Measurements from ENCODE around the gene ANKUB1. TPM values are rescaled to one million over a fixed set of nuclear protein-coding genes. Genes with fewer than 3 reads are reported as not detected.

Gene ANKUB1
- total RNA-seq, 2 experiments from 2014 or later: not detected

- CTCF ChIA-PET: interaction anchor here (0.6 to 2.4 kb wide), 4 partner anchors 32 to 207 kb away, joined by 3 to 7 read pairs (median 4); no protein-coding TSS in a partner anchor
- Mint-ChIP-seq H3K9me3 (no peaks in the 10 kb centered on the region), H3K36me3 (no peaks in the 10 kb centered on the region), H3K4me1 (ENCODE audit: low read depth) (no peaks in the 10 kb centered on the region), H3K27me3 (peaks cover 9% of the 10 kb centered on the region), H3K4me3 (no peak overlapping the region), H3K27ac (no peak overlapping the region)
- intact Hi-C loops (cut with micrococcal nuclease): no loop called here
- no peak for DNase-seq
- POLR2A ChIA-PET: interaction anchor here (0.7 kb wide), 1 partner anchor 148 kb away, joined by 3 read pairs; no protein-coding TSS in a partner anchor
Observed at GRCh38 chr3:149776170-149776569, 16.2 kb downstream of the ANKUB1 start.

DNA sequence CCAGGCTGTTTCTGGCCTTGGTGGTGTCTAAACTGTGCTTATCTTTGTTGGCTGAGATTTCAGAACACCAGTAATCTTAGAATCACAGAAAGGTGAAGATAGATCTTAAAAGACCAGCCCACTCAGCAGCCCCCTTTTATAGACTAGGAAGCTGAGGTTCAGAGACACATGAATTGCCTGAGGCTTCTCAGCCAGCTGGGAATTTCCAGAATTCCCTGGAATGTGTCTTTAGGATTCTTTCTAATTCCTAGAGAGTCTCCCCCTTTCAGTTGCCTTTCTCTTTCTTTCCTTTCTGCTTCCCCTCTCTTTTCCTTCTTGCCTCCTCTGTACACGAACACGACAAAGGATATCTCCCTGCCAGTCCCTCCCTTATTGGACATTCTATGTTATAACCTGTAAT is 19.5 kb downstream of the ANKUB1 start:
- no peak for DNase-seq
- Mint-ChIP-seq H3K27me3 (peaks cover 12% of the 10 kb centered on the region), H3K36me3 (no peaks in the 10 kb centered on the region), H3K27ac (no peak overlapping the region), H3K4me3 (no peak overlapping the region), H3K4me1 (ENCODE audit: low read depth) (no peaks in the 10 kb centered on the region), H3K9me3 (no peaks in the 10 kb centered on the region)
- intact Hi-C loops (cut with micrococcal nuclease): loop anchor here (5.0 kb wide), 1 partner anchor 241 kb away; no protein-coding TSS in a partner anchor
- CTCF ChIA-PET: interaction anchor here (0.9 to 6.0 kb wide), 9 partner anchors 9 to 282 kb away, joined by 3 to 100 read pairs (median 9); partner anchors contain the start of gene COMMD2
- POLR2A ChIA-PET: no interaction called here

DNA sequence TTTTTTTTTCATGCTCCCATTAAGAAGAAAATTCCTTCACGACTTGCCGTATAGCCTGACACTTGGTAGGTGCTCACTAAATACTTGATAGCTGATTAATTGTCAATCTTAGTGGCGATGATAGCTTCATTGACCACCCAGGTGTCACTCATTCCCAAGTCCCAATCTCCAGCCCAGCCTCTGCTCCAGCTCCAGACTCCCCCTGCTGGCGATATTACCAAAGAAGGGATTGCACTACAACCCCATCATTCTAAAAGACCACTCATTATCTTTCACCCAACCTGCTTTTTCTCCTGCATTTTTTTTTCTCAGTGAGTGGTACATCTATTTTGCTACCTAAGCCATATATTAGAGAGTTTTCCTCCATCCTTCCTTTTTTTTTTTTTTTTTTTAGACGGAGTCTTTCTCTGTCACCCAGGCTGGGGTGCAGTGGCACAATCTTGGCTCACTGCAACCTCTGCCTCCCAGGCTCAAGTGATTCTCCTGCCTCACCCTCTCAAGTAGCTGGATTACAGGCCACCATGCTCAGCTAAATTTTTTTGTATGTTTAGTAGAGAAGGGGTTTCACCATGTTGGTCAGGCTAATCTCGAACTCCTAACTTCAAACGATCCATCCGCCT is 20.6 kb downstream of the ANKUB1 start:
- peak; percentile 45 for DNase-seq
- no peaks in the 10 kb centered on the region for H3K4me1 Mint-ChIP-seq (ENCODE audit: low read depth)

DNA sequence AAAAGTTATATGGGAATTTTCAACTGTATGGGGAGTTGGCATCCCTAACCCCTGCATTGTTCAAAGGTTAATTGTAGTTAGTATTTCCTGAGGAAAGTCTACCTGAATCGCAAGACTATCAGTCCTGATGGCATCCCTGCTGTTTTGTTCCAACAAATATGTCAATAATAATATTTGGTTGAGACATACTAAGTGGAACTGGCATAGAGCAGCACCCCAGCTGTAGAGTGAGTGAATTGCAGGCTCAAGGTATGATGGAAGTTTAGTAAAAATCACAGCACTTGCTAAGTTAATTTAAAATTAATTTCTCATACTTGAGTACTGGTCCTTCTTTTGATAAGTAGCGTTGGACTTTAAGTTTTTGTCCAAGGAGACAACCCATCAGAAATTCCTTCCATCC is 22.1 kb downstream of the ANKUB1 start:
- H3K27ac Mint-ChIP-seq: no peak overlapping the region
- CTCF ChIA-PET: interaction anchor here (1.1 to 6.0 kb wide), 11 partner anchors 8 to 276 kb away, joined by 3 to 100 read pairs (median 9); partner anchors contain the start of gene COMMD2
- no peak overlapping the region for H3K4me3 Mint-ChIP-seq
- no peaks in the 10 kb centered on the region for H3K4me1 Mint-ChIP-seq (ENCODE audit: low read depth)
- no peak for DNase-seq
- no peaks in the 10 kb centered on the region for H3K9me3 Mint-ChIP-seq
- peaks cover 14% of the 10 kb centered on the region for H3K27me3 Mint-ChIP-seq
- POLR2A ChIA-PET: no interaction called here
- intact Hi-C loops (cut with micrococcal nuclease): loop anchor here (5.0 kb wide), 1 partner anchor 238 kb away; no protein-coding TSS in a partner anchor
- H3K36me3 Mint-ChIP-seq: no peaks in the 10 kb centered on the region

More for the DNA sequence above, 20.6 kb downstream of the ANKUB1 start:
- H3K9me3 Mint-ChIP-seq: no peaks in the 10 kb centered on the region
- intact Hi-C loops (cut with micrococcal nuclease): loop anchor here (1.0 to 5.0 kb wide), 3 partner anchors 202 to 259 kb away; no protein-coding TSS in a partner anchor
- no peak overlapping the region for H3K4me3 Mint-ChIP-seq
- ChIA-PET POLR2A (no interaction called here), CTCF (interaction anchor here (0.6 to 6.0 kb wide), 35 partner anchors 8 to 722 kb away, joined by 3 to 100 read pairs (median 4); partner anchors contain the start of gene COMMD2)
- H3K27me3 Mint-ChIP-seq: peaks cover 14% of the 10 kb centered on the region
- H3K27ac Mint-ChIP-seq: no peak overlapping the region
- no peaks in the 10 kb centered on the region for H3K36me3 Mint-ChIP-seq

DNA sequence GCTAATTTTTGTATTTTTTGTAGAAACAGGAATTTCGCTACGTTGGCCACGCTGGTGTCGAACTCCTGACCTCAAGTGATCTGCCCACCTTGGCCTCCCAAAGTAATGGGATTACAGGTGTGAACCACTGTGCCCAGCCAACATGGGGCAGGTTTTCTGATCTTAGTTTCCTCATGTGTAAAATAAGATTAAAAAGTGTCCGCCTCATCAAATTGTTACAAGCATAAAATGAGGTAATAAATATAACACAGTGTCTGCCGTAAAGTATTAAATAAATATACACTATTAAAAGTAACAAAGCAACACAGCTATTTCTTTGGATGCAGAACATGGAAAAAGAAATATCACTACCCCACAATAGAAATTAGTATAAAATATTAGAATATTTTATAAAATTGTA is 23.6 kb downstream of the ANKUB1 start:
- intact Hi-C loops (cut with micrococcal nuclease): no loop called here
- Mint-ChIP-seq H3K9me3 (no peaks in the 10 kb centered on the region), H3K27ac (no peak overlapping the region), H3K4me1 (ENCODE audit: low read depth) (no peaks in the 10 kb centered on the region), H3K4me3 (no peak overlapping the region), H3K27me3 (peaks cover 20% of the 10 kb centered on the region), H3K36me3 (no peaks in the 10 kb centered on the region)
- CTCF ChIA-PET: interaction anchor here (4.1 to 6.0 kb wide), 2 partner anchors 40 to 198 kb away, joined by 26 to 100 read pairs; no protein-coding TSS in a partner anchor
- POLR2A ChIA-PET: no interaction called here
- DNase-seq: no peak

- intact Hi-C loops (cut with micrococcal nuclease): no loop called here
- Mint-ChIP-seq H3K9me3 (no peaks in the 10 kb centered on the region), H3K27me3 (peaks cover 20% of the 10 kb centered on the region), H3K36me3 (no peaks in the 10 kb centered on the region), H3K27ac (no peak overlapping the region), H3K4me1 (ENCODE audit: low read depth) (no peaks in the 10 kb centered on the region), H3K4me3 (no peak overlapping the region)
- no peak for DNase-seq
- ChIA-PET POLR2A (no interaction called here), CTCF (interaction anchor here (1.1 to 1.6 kb wide), 3 partner anchors 40 to 237 kb away, joined by 3 to 9 read pairs (median 5); no protein-coding TSS in a partner anchor)
Observed at GRCh38 chr3:149767720-149768119, 24.6 kb downstream of the ANKUB1 start.

DNA sequence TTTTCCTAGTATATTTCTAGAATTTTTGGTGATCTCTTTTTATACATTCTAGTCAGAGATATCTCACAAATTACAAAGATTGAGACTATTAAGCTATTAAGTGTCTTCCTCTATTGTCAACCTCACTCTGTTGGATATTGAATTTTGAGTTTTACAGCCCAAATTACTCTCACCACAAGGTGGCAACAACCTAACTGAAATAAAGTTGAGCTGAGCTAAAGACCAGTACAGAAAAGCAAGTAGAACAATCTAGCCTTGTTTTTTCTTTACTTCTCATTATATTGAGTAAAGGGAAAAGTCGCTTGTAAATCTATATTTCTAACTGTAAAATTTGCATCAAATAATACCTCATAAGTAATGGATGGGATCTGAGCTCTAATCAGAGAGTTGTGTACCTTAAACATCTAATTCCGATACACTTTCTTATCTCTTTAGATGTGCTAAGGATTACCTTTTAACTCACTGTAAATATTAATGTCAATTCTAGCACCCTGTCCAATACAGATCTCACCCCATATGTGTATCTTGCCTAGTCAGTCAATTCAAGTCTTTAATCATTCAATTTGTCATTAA is 26.5 kb downstream of the ANKUB1 start:
- Mint-ChIP-seq H3K36me3 (no peaks in the 10 kb centered on the region), H3K4me3 (no peak overlapping the region), H3K27ac (no peak overlapping the region), H3K27me3 (peaks cover 18% of the 10 kb centered on the region), H3K4me1 (ENCODE audit: low read depth) (no peaks in the 10 kb centered on the region), H3K9me3 (no peaks in the 10 kb centered on the region)
- intact Hi-C loops (cut with micrococcal nuclease): no loop called here
- CTCF ChIA-PET: interaction anchor here (0.9 to 2.0 kb wide), 5 partner anchors 12 to 272 kb away, joined by 3 to 8 read pairs (median 4); partner anchors contain the start of gene COMMD2
- POLR2A ChIA-PET: no interaction called here
- no peak for DNase-seq

- ChIA-PET POLR2A (no interaction called here), CTCF (no interaction called here)
- no peaks in the 10 kb centered on the region for H3K4me1 Mint-ChIP-seq (ENCODE audit: low read depth)
- H3K9me3 Mint-ChIP-seq: no peaks in the 10 kb centered on the region
- DNase-seq: no peak
- H3K27me3 Mint-ChIP-seq: peaks cover 21% of the 10 kb centered on the region
- no peaks in the 10 kb centered on the region for H3K36me3 Mint-ChIP-seq
- no peak overlapping the region for H3K4me3 Mint-ChIP-seq
- intact Hi-C loops (cut with micrococcal nuclease): no loop called here
- no peak overlapping the region for H3K27ac Mint-ChIP-seq
Observed at GRCh38 chr3:149764302-149764701, 28.1 kb downstream of the ANKUB1 start.

GRCh38 chr3:149763565-149764195 is 28.7 kb downstream of the ANKUB1 start:
- no peak overlapping the region for H3K27ac Mint-ChIP-seq
- no peak overlapping the region for H3K4me3 Mint-ChIP-seq
- POLR2A ChIA-PET: interaction anchor here (1.3 kb wide), 1 partner anchor 11 kb away, joined by 3 read pairs; no protein-coding TSS in a partner anchor
- H3K9me3 Mint-ChIP-seq: no peaks in the 10 kb centered on the region
- no peak for DNase-seq
- CTCF ChIA-PET: interaction anchor here (0.6 to 1.8 kb wide), 3 partner anchors 8 to 195 kb away, joined by 3 to 5 read pairs (median 4); no protein-coding TSS in a partner anchor
- intact Hi-C loops (cut with micrococcal nuclease): no loop called here
- peaks cover 23% of the 10 kb centered on the region for H3K27me3 Mint-ChIP-seq
- no peaks in the 10 kb centered on the region for H3K4me1 Mint-ChIP-seq (ENCODE audit: low read depth)
- H3K36me3 Mint-ChIP-seq: no peaks in the 10 kb centered on the region

DNA sequence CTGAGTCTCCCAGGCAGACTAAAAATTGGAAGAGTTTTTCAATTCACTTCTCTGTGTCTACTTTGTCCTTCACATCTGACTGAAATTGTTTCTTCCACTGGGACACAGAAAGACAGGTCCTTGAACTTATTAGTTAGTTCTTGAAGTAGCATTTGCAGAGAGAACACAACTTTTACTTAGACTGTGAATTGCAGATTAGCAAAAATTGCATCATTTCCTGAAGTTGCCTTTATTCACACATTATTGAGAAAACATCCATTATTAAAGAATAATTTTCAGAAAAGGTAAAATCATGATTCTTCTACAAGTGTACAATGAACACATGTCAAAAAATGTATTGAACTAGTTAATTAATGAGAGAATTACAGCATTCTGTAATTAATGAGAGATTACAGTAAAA is 38.6 kb downstream of the ANKUB1 start:
- POLR2A ChIA-PET: interaction anchor here (1.1 kb wide), 1 partner anchor 116 kb away, joined by 3 read pairs; no protein-coding TSS in a partner anchor
- intact Hi-C loops (cut with micrococcal nuclease): loop anchor here (2.0 kb wide), 1 partner anchor 179 kb away; no protein-coding TSS in a partner anchor
- Mint-ChIP-seq H3K27ac (peak overlapping the region; percentile 64), H3K4me1 (ENCODE audit: low read depth) (peaks cover 22% of the 10 kb centered on the region), H3K4me3 (no peak overlapping the region), H3K27me3 (no peaks in the 10 kb centered on the region), H3K36me3 (peaks cover 10% of the 10 kb centered on the region), H3K9me3 (no peaks in the 10 kb centered on the region)
- CTCF ChIA-PET: interaction anchor here (2.9 to 3.0 kb wide), 2 partner anchors 55 to 184 kb away, joined by 16 to 29 read pairs; no protein-coding TSS in a partner anchor
- DNase-seq: no peak

DNA sequence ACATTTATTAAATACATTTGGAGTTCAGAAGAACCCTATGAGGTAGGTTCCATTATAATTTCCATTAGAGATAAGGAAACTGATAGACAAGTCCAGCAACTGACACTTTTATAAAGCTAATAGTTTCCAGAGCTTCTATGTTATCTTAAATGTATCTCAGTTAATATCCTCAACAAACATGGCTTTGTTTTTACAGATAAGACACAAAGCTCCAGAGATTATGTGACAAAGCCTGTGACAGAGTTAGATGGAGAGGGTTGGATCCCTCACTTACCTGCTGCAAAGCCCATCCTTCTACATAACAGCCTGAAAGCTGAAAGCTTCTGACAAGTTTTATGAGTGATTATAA is 39.6 kb downstream of the ANKUB1 start:
- Mint-ChIP-seq H3K27me3 (no peaks in the 10 kb centered on the region), H3K4me3 (peak overlapping the region; percentile 90), H3K4me1 (ENCODE audit: low read depth) (peaks cover 22% of the 10 kb centered on the region), H3K36me3 (peaks cover 18% of the 10 kb centered on the region), H3K9me3 (no peaks in the 10 kb centered on the region), H3K27ac (peak overlapping the region; percentile 87)
- intact Hi-C loops (cut with micrococcal nuclease): loop anchor here (1.0 to 2.0 kb wide), 7 partner anchors 50 to 245 kb away; partner anchors contain the start of gene RNF13
- POLR2A ChIA-PET: interaction anchor here (0.8 to 1.1 kb wide), 2 partner anchors 10 to 117 kb away, joined by 3 read pairs; no protein-coding TSS in a partner anchor
- CTCF ChIA-PET: interaction anchor here (0.7 to 3.0 kb wide), 14 partner anchors 8 to 795 kb away, joined by 3 to 29 read pairs (median 5); partner anchors contain the start of gene WWTR1
- DNase-seq: no peak

All from activated CD4-positive, alpha-beta memory T cell treated with anti-CD3 and anti-CD28 coated beads for 36 hours (primary cell).